H4 (cell line): Measurements from ENCODE around the gene LMF1. TPM values are rescaled to one million over a fixed set of nuclear protein-coding genes. Genes with fewer than 3 reads are reported as not detected.

Experiments
- DNase-seq: peaks from one replicate; pipeline ENCODE4 v3.0.0-alpha.2; 2015; ENCODE audit warnings: low spot score
- total RNA-seq: library from RNA; depleted of rRNA; stranded (reverse); fragments of >200 nt; shearing (Covaris generic); gene quantifications from 2 replicates; pipeline ENCODE4 v1.2.3, GENCODE V29; 2014

Gene LMF1
- total RNA-seq, 1 experiment from 2014 or later, result 31.1 TPM

DNA sequence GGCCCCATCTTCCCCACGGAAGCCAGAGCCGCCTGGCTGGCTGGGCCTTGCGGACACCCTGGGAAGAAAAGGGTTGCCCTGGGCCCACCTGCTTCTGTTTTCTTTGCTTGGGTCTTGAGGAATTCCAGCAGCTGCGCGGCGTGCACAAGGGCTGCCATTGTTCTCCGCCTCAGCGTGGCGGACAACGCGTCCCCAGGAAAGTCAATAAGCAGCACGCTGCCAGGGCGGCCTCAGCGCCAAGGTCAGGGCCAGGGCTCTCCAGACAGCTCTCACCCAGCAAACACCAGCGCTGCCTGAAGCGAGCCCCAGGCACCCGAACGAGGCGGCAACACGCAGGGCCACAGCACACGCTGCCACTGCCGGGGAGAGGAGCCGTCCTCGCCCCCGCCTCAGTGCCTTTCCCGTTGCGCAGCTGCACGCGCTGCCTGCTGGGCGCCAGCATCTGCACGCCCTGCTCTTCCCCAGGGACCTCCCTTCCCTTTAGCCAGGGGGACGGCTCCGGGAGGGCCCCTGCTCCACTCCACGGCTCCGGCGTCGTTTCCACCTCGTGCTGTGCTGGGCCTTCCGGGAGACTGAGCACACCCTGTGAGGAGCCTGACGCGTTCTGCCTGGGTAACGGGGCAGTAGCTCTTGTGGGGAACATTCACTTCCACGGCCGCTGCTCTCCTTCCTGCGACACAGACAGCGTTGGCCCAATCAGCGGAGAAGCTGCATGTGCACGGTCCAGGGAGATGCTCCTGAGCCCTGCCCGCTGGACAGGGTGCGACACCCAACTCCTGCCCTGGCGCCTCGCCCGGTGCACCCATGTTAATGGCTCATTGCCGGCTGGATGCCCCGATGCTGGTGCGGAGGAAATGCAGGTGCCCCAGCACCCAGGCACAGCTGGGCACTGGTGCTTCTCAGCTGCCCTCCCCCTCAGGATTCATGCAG, 57.8 kb downstream of the LMF1 start:
- DNase-seq, result no peak

GRCh38 chr16:912322-912683, 58.5 kb downstream of the LMF1 start:
- no peak for DNase-seq

- DNase-seq, result no peak
Observed at GRCh38 chr16:911604-912321, 59.0 kb downstream of the LMF1 start.

GRCh38 chr16:911101-911500, 59.7 kb downstream of the LMF1 start:
- DNase-seq, result no peak

DNA sequence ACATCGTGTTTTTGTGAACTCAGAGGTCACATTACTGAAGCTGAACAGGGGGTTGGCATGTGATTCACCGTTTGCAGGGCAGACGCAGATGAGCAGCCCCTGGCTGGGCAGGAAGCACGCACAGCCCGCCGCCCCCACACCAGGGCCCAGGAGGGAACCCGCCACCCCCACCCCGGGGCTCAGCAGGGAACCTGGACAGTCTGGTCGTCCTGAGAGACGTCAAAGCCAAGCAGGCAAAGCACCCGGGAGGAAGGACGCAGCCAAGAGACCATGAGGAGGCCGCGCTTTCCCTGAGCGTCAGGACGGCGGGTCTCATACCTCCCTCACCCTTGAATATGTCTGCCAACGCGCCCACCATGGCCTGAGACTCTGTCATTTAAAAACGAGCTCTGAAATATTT, 60.6 kb downstream of the LMF1 start:
- DNase-seq, result no peak

DNA sequence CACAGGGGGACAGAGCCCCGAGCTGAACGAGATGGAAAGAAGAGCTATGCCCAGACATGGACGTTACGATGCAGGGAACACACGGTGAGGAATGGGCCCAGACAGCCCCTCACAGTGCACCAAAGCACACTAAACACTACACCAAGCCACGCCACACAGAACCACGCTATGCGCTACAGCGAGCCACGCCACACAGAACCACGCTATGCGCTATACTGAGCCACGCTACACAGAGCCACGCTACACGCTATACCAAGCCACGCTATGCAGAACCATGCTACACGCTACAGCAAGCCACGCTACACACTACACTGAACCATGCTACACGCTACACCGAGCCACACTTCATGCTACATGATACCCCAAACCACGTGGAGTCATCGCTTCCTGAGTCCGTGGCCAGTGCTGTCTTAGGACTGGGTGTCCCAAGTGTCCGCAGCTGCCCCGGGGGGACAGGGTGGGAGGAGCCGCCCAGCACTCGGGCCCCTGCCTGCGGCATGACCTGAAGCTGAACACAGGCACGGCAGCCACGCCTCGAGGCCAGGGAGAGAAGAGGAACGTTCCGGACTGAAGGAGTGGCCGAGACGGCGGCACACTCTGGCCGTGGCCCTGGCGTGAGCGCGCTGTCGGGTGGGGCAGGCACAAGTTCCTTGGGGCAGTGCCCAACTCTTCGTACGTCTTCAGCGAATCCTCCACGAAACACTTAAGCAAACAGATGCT, 61.3 kb downstream of the LMF1 start:
- DNase-seq, result no peak

DNA sequence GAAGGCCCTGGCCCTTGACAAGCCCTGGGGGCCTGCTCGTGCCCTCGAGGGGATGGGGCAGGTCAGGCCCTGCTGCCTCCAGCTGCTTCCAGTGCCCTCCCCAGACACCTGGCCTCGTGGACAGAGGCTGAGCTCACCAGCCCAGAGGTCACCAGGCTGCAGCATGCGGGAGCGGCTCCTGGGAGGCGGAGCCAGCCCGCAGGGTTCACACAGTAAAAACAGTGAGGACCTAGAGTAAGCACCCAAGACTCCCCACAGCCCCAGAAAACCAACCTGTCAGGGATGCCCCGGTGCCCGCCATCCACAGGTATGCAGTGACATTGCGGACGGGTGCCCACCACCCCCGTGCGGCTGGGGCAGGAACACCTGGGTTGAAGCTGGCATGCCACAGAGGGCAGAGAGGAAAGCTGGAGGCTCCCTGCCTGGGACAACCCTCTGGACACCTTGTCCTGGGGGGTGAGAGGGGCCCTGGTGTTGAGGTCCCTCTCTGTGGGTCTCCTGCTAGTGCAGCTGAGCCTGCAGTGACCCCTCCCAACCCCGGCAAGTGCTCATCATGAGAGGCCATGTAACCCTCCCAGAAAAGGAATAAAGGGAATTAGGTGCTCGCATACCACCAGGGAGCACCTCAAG, 62.1 kb downstream of the LMF1 start:
- DNase-seq, result no peak

- DNase-seq, result no peak
Observed at GRCh38 chr16:907842-908241, 62.9 kb downstream of the LMF1 start.

DNA sequence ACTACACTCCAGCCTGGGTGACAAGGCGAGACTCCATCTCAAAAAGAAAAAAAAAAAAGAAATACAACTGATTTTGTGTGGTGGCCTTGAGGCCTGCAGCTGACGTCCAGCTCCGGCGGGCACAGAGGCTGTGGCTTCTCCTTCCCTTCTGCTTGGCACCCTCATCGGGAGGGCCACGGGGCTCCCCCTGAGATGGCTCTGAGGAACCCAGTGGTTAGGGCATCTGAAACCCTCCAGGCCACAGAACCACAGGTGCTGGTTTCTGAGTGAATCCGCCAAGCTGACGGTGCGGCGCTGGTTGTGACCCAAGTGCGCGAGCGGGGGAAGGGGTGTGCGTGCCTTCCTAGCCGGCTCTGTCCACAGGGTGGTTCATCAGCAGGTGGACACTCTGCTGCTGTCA, 63.4 kb downstream of the LMF1 start:
- no peak for DNase-seq

DNA sequence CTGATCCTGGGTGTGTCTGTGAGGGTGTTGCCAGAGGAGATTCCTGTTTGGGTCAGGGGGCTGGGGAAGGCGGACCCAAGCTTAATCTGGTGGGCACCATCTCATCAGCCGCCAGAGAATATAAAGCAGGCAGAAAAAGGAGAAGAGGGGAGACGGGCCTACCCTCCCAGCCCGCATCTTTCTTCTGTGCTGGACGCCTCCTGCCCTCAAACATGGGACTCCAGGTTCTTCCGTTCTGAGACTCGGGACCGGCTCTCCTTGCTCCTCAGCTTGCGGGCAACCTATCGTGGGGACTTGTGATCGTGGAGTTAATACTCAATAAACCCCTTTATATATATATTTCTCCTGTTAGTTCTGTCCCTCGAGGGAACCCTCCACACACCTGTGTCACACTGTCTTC, 64.5 kb downstream of the LMF1 start:
- DNase-seq, result no peak

GRCh38 chr16:901715-902601, 68.8 kb downstream of the LMF1 start:
- no peak for DNase-seq

DNA sequence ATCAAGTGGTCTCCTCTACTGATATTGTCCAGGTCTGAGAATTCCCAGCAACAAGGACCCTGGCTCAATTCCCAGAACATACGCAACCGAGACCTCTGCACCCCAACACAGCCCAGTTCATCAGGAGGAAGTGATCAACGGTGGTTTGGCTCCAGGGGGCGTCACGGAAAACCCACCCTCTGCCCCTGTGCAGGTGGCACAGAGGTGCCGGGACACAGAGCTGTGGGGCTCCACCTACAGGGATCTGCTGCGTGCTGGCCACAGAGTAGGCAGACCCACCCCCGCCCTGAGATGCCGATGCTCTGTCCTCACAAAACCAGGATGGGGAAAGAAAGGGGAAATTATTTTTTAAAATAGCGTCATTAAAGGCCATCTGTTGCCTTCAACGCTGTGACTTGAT, 69.6 kb downstream of the LMF1 start:
- no peak for DNase-seq

DNA sequence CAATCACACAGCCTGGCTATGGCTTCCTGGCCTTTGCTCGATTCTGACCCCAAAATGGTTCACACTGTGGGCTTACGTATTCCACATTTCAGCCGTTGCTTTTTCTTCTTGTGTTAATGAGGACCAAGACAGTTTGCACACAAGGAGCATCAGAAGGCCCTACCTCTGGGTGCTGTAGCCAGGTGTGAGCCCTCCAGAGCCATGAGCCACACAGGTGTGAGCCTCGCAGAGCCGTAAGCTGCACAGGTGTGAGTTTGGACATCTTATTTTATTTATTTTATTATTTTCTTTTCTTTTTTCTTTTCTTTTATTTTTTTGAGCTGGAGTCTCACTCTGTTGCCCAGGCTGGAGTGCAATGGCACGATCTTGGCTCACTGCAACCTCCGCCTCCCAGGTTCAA, 70.6 kb downstream of the LMF1 start:
- DNase-seq, result no peak

DNA sequence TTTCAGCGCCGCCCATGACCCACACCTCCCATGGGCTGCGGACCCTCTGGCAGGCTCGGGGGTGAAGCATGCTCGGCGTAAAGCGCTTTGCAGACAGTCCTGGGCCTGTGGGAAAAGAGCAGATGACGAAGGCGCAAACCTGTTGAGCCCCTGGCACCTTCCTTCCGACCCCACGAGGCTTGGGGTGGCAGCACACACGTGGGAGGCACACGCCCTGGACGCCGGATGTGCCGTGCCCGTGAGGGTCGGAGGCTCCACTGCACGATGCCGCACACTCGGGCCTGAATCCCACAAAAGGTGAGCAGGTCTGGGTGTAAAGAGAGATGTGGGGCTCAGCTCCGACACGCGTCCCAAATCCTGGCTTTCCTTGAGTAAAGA, 71.1 kb downstream of the LMF1 start:
- DNase-seq, result no peak

DNA sequence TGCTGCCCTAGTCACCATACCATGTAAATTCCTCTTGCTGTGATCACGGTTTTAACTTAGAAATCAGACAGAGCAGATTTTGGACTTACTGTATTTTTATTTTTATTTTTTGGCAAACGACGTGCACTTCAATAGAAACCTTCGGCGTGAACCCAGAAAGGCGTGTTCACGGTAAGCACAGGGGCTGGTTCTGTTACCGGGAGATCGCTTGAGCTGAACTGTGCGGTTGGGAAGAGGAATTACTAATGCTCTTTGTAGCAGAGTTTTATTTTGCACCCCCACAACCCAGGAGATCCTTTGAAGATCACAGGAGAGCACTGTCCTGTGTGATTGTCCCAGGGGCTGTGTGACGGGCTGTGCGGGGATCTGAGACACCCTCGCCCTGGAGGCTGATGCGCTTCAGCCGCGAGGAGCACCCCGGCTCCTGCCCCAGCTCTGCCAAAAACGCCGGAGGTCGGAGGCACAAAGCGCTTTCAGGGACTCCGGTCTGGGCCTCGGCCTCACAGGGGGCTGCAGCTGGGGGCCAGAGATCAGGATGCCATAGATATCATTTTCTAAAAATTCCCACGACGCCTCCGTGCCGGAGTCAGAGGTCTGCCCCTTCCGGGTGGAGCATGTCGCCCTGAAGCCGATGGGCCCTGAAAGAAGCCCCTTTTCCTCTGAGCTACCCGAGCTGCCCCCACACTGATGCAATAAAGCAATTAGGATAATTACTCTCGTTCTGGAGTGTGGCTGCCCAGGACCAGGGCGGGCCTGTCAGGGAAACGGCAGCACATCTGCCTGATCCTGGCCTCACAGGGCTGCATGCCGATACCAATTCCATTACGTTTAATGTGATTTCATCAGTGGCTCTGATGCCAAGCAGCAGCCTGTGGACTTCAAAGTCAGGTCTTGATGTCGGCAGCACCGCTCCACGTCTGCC, 71.8 kb downstream of the LMF1 start:
- DNase-seq, result no peak

DNA sequence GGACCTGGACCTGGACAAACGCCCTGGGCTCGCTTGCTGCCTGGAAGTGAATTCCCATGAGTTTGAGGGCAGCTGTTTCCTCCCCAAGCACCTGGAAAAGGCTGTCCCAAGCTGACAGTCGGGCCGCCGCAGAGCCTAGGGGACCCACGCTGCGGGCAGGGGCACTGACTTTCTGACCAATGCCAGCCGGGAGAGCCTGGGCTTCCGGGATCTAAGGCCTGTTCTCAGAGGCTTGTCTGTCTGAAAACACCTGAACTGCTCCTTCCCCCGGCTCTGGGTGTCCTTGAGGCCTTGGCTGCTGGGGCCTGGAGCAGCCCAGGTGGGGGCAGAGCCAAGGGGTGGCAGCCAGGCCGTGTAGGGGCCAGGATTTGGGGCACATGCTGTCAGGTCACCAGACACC, 72.6 kb downstream of the LMF1 start:
- DNase-seq, result no peak

DNA sequence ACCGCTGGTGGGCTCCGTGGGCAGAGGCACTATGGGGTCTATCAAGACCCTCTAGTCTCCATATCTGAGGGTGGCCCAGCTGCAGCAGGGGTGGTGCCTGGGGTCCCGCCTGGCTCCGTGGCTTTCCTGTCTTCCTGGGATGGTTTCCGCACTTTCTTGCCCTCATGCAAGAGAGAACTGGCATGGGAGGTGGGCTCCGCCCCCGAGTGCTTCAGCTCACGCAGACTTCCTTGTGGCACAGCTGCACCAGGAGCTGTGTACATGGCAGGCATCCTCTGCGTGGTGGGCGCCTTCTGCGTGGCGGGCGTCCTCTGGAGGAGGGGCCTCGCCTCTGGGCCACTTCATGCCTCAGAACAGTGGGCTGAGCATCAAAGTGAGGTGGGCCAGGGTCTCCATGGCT, 73.1 kb downstream of the LMF1 start:
- DNase-seq, result no peak

DNA sequence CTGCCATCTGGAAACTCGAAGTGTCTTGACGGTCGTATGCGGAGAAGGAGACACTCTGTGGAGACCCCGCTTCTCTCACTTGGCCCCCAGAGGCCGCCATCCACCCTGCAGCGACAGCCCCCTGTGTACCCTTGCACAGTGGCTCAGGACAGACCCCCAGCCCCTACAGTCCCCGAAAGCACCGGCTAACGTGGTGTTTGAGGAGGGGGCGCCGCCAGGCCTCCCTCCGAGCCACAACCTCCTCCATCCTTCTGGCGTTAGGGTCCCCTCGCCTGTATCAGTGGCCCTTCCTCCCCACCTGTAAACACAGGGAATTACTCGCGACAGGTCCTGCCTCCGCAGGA, 73.6 kb downstream of the LMF1 start:
- no peak for DNase-seq

DNA sequence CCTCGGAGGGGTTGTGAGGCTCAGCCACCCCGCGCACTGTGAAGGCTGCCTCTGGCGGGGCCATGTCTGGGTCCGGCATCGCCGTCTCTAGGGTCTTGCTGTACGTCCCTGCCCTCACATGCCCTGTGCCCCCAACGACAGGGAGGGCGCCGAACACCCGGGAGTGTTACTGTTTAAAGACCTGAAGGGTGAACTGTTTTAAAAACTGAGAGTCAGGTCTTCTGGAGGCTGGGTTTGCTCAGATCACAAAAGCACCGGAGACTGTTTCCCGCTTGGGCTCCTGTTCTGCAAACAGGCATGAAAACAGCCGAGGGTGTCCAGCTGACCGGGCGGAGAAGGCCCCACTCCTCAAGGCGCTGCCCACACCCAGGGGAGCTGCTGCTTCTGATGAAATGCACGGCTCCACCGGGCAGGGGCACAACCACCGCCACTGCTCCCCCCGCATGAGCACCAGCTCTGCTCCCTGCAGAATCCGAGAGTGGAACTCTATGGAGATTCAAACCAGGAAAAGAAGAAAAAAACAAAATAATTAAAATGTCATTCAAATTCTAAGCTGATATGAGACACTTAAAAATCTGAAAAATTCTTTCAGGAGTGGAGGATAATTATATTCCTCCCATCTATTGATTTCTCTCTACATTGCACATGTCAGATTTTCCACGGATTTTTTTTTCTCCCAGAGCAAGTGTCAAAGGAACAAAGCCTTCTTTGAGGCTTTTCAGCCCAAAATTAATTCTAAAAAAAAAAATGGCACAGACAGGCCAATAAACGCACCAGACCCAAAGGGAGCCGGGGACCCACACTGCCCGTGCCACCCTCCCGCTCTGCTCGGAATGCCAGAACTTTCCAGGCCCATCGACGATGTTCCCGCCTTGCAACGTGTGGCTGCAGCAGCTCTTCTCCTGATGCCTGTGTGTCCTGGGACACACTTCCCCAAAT, 74.3 kb downstream of the LMF1 start:
- DNase-seq, result no peak
